ENCODE measurements around the gene SERPINB12. TPM values are rescaled to one million over a fixed set of nuclear protein-coding genes. Genes with fewer than 3 reads are reported as not detected.

Gene SERPINB12
- total RNA-seq, 2 donors from 2014 or later: not detected

DNA sequence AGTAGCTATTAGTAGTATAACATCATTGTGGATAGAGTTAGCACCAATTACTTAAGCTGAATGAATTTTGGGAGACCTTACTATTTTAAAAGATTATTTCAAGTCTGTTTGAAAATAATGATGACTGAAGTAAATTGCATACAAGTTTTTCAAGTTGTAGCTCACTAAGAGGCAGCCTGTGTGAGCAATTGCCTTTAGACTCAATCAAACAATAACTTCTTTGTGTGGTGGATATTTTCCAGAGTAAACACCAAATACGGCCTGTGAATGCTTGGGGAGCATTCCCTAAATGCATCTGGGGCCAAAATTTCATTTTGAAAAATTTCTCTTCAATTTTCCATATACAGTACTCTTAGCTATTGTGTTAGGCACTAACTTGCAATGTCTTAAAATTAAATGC, 7.9 kb downstream of the SERPINB12 start:
- Histone ChIP-seq H3K9me3 (no peaks in the 10 kb centered on the region), H3K27me3 (replicated peaks; ENCODE audit: insufficient read depth) (no peaks in the 10 kb centered on the region), H3K4me1 (ENCODE audit: control insufficient read depth in 1 of 2, low read depth in 2 of 2) (peaks cover 3 to 11% of the 10 kb centered on the region in 2 donors), H3K27ac (no peak overlapping the region), H3K4me3 (no peak overlapping the region), H3K36me3 (no peaks in the 10 kb centered on the region)
- ATAC-seq (ENCODE audit: insufficient number of reproducible peaks, low FRiP score, low read depth) (no peak), DNase-seq (ENCODE audit: low spot score) (no peak)
- no peak for TF ChIP-seq CTCF (IDR thresholded peaks at IDR 0.05)

DNA sequence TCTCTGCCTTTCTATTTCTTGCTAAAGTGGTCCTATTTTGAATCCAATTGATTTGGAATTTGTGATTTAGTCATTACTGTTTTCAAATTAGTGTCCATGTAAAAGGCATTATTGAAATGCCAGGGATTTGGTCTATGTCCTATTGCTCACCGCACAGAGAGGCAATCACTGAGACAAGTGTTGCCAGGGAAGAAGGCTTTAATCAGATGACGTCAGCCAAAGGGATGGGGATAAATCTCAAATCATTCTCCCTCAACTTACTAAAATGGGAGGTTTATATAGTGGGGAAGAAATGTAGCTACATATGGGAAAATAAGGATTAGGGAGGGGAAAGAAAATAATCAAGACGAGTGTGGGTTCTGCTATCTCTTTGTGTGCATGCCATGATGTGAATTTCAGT, 9.6 kb downstream of the SERPINB12 start:
- H3K4me1 ChIP-seq (ENCODE audit: control insufficient read depth in 1 of 2, low read depth in 2 of 2): peaks cover 3 to 11% of the 10 kb centered on the region in 2 donors
- DNase-seq (ENCODE audit: low spot score) (no peak), ATAC-seq (ENCODE audit: insufficient number of reproducible peaks, low FRiP score, low read depth) (no peak)
- H3K27ac ChIP-seq: no peak overlapping the region
- H3K27me3 ChIP-seq (replicated peaks; ENCODE audit: insufficient read depth): no peaks in the 10 kb centered on the region
- H3K4me3 ChIP-seq: no peak overlapping the region
- no peaks in the 10 kb centered on the region for H3K36me3 ChIP-seq
- TF ChIP-seq CTCF (IDR thresholded peaks at IDR 0.05): no peak
- no peaks in the 10 kb centered on the region for H3K9me3 ChIP-seq

- H3K27ac ChIP-seq: peak overlapping the region in 1 of 2 donors; percentile 32
- no peaks in the 10 kb centered on the region for H3K36me3 ChIP-seq
- H3K4me1 ChIP-seq (ENCODE audit: control insufficient read depth in 1 of 2, low read depth in 2 of 2): peaks cover 3 to 11% of the 10 kb centered on the region in 2 donors
- H3K4me3 ChIP-seq: no peak overlapping the region
- H3K27me3 ChIP-seq (replicated peaks; ENCODE audit: insufficient read depth): no peaks in the 10 kb centered on the region
- no peaks in the 10 kb centered on the region for H3K9me3 ChIP-seq
- ATAC-seq (ENCODE audit: insufficient number of reproducible peaks, low FRiP score, low read depth) (no peak), DNase-seq (ENCODE audit: low spot score) (no peak)
- no peak for TF ChIP-seq CTCF (IDR thresholded peaks at IDR 0.05)
Measured at GRCh38 chr18:63552581-63552980, 10.4 kb downstream of the SERPINB12 start.

DNA sequence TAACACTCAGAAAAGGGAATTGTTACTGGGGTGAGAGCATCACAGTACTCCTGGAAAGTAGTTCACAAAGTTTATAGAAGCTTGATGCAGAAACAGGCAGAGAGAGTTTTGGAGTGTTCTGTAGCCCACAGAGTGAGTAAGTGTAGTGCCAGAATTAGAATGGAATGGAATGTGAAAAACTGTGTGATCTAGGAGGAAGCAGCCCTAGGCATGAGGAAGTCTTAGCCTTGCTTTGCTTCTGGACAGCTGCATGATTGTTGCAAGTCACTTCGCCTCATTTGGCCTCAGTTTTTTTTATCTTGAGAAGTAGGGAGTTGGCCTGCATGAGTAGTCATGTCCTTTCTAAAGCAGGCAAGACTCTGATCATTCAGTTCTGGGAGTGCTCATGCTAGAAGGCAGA, 10.9 kb downstream of the SERPINB12 start:
- Histone ChIP-seq H3K9me3 (no peaks in the 10 kb centered on the region), H3K27me3 (replicated peaks; ENCODE audit: insufficient read depth) (no peaks in the 10 kb centered on the region), H3K4me3 (no peak overlapping the region), H3K27ac (peak overlapping the region in 1 of 2 donors; percentile 43), H3K4me1 (ENCODE audit: control insufficient read depth in 1 of 2, low read depth in 2 of 2) (peaks cover 3 to 11% of the 10 kb centered on the region in 2 donors), H3K36me3 (no peaks in the 10 kb centered on the region)
- DNase-seq (ENCODE audit: low spot score) (no peak), ATAC-seq (ENCODE audit: insufficient number of reproducible peaks, low FRiP score, low read depth) (peak; percentile 65)
- TF ChIP-seq CTCF (IDR thresholded peaks at IDR 0.05): no peak

GRCh38 chr18:63559567-63560491, 17.7 kb downstream of the SERPINB12 start:
- Histone ChIP-seq H3K4me1 (ENCODE audit: control insufficient read depth in 1 of 2, low read depth in 2 of 2) (no peaks in the 10 kb centered on the region), H3K27ac (no peak overlapping the region), H3K27me3 (replicated peaks; ENCODE audit: insufficient read depth) (no peaks in the 10 kb centered on the region), H3K36me3 (no peaks in the 10 kb centered on the region), H3K4me3 (no peak overlapping the region), H3K9me3 (no peaks in the 10 kb centered on the region)
- no peak for TF ChIP-seq CTCF (IDR thresholded peaks at IDR 0.05)
- ATAC-seq (ENCODE audit: insufficient number of reproducible peaks, low FRiP score, low read depth): no peak
- DNase-seq (ENCODE audit: low spot score): no peak
